Activated CD8-positive, alpha-beta T cell treated with anti-CD3 and anti-CD28 coated beads for 36 hours (primary cell): ENCODE results near the gene NUAK1. TPM values are rescaled to one million over a fixed set of nuclear protein-coding genes. Genes with fewer than 3 reads are reported as not detected.
A peak's percentile ranks its signal among the peaks of the same experiment; 100 is the strongest.

Experiments
- ATAC-seq: fragments of 200-7000 bp; cut with Tn5 transposase; one replicate; pipeline ENCODE4 v1.10.0; 2021; ENCODE audit warnings: mild to moderate bottlenecking, moderate library complexity
- CTCF ChIA-PET: fragments of 350-600 bp; sonication (Branson Sonifier 250); formaldehyde crosslinking; loops from one replicate; lab custom pipeline; 2021; ENCODE audit warnings: antibody characterized with exemption; lab: Charles Lee
- POLR2A ChIA-PET: fragments of 350-600 bp; sonication (Branson Sonifier 250); formaldehyde crosslinking; loops from one replicate; lab custom pipeline; 2021; ENCODE audit warnings: antibody characterized with exemption; lab: Charles Lee
- DNase-seq: peaks from one replicate; pipeline ENCODE4 v3.0.0-alpha.2; 2020
- H3K27ac Mint-ChIP-seq: one replicate; pipeline ENCODE4 v1.8.0; 2021; ENCODE audit warnings: mild to moderate bottlenecking, mixed read lengths
- H3K27me3 Mint-ChIP-seq: one replicate; pipeline ENCODE4 v1.8.0; 2021; ENCODE audit warnings: mixed read lengths
- H3K36me3 Mint-ChIP-seq: one replicate; pipeline ENCODE4 v1.8.0; 2021; ENCODE audit warnings: low read depth, mixed read lengths
- H3K4me1 Mint-ChIP-seq: one replicate; pipeline ENCODE4 v1.8.0; 2021; ENCODE audit warnings: low read depth, mixed read lengths
- H3K4me3 Mint-ChIP-seq: one replicate; pipeline ENCODE4 v1.8.0; 2021; ENCODE audit warnings: mild to moderate bottlenecking, moderate library complexity, mixed read lengths
- H3K9me3 Mint-ChIP-seq: one replicate; pipeline ENCODE4 v1.8.0; 2021; ENCODE audit warnings: mixed read lengths
- CTCF ChIP-seq: fragments of 200-600 bp; IDR thresholded peaks from one replicate; pipeline ENCODE4 v1.8.0; 2022; ENCODE audit warnings: antibody characterized with exemption, mild to moderate bottlenecking
- intact Hi-C: fragments of 100-400 bp; cut with micrococcal nuclease; formaldehyde crosslinking; loops from one replicate; pipeline ENCODE4 v1.10.0; 2022
- total RNA-seq, 2 experiments: library from RNA; stranded (reverse); gene quantifications; one replicate each; pipeline ENCODE4 v1.2.3, GENCODE V29; 2021

The NUAK1 gene
- total RNA-seq, 2 experiments from 2014 or later = not detected

GRCh38 chr12:106149096-106149784 is 10.5 kb upstream of the NUAK1 start:
- Mint-ChIP-seq H3K27me3 (peaks cover 23% of the 10 kb centered on the region), H3K4me3 (no peak overlapping the region), H3K4me1 (no peaks in the 10 kb centered on the region), H3K9me3 (no peaks in the 10 kb centered on the region), H3K27ac (no peak overlapping the region), H3K36me3 (no peaks in the 10 kb centered on the region)
- TF ChIP-seq CTCF = peak; percentile 28
- no peak for ATAC-seq
- peak; percentile 8 for DNase-seq
- POLR2A ChIA-PET = no interaction called here
- intact Hi-C loops = no loop called here
- CTCF ChIA-PET = interaction anchor here (0.7 to 5.0 kb wide), 9 partner anchors 8 to 729 kb away, joined by 3 to 40 read pairs (median 4); partner anchors contain the start of gene NUAK1

DNA sequence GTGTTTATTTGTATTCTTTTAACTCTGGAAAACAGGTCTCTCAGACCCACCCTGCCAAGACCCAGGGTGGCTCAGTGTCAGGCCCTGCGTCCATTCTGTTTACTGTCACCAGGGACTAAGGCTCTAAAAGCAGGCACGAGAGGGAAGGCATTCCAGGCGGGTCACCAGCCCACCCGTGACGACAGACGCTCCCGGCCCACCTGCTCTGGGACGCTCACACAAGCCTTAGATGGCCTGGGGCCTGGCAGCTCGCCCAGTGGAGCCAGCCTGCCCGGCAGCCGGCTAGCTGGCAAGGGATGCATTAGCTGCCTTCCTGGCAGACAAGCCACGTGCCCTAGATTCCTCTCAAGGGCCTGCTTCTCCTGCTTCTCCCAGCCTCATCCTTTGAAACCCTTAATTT is 9.2 kb upstream of the NUAK1 start:
- POLR2A ChIA-PET = no interaction called here
- DNase-seq = no peak
- no peak for TF ChIP-seq CTCF
- Mint-ChIP-seq H3K27me3 (peaks cover 23% of the 10 kb centered on the region), H3K4me3 (no peak overlapping the region), H3K4me1 (no peaks in the 10 kb centered on the region), H3K36me3 (no peaks in the 10 kb centered on the region), H3K9me3 (no peaks in the 10 kb centered on the region), H3K27ac (no peak overlapping the region)
- intact Hi-C loops = no loop called here
- CTCF ChIA-PET = interaction anchor here (0.7 to 5.0 kb wide), 4 partner anchors 11 to 729 kb away, joined by 3 to 40 read pairs (median 4); partner anchors contain the start of gene NUAK1
- no peak for ATAC-seq

- no peaks in the 10 kb centered on the region for H3K36me3 Mint-ChIP-seq
- no peaks in the 10 kb centered on the region for H3K9me3 Mint-ChIP-seq
- H3K4me3 Mint-ChIP-seq = no peak overlapping the region
- ATAC-seq (no peak), DNase-seq (no peak)
- POLR2A ChIA-PET = no interaction called here
- intact Hi-C loops = no loop called here
- H3K27ac Mint-ChIP-seq = no peak overlapping the region
- H3K4me1 Mint-ChIP-seq = no peaks in the 10 kb centered on the region
- no peak for TF ChIP-seq CTCF
- CTCF ChIA-PET = no interaction called here
- peaks cover 28% of the 10 kb centered on the region for H3K27me3 Mint-ChIP-seq
These were observed 8.2 kb upstream of the NUAK1 start for GRCh38 chr12:106146987-106147386.

DNA sequence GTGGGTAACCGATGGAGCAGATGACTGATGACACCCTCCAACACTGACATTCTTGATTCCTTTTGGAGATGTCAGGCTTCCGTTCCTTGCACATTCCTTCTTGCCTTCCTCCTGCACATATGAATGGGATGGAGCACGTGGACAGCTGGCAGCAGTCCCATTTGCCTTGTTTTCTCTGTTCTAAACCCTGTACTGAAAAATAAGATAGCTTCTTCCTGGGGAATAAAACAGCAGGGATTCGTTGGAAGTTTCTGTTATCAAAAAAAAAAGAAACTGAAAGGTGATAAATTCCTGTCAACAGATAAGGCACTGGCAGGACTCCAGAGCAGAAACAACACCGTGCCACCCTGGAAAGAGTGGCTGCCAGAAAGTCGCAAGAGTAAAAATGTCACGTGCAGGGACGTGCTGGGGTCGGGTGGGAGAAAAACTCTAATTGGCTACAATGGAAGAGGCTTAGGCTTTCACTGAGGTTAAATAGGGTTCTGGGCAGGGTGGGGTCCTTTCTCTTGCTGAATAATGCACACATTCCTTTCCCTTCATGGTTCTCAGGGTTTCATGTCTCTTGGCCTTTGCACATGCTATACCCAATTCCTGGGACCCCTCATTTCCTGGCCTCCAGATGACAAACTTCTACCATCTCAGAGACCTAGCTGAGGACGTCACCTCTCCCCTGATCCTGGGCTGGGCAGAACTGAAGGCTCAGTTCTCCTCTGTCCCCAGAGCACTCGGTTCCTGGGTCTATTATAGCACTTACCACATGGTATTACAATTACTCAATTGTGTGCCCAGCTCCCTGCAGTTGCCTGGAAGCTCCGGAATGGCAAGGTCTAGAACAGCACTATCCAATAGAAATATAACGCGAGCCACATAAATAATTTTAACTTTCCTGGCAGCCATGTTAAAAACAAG is 7.0 kb upstream of the NUAK1 start:
- DNase-seq = no peak
- H3K27ac Mint-ChIP-seq = no peak overlapping the region
- no peak for ATAC-seq
- no peaks in the 10 kb centered on the region for H3K36me3 Mint-ChIP-seq
- intact Hi-C loops = no loop called here
- H3K4me3 Mint-ChIP-seq = no peak overlapping the region
- no peaks in the 10 kb centered on the region for H3K9me3 Mint-ChIP-seq
- ChIA-PET CTCF (interaction anchor here (1.2 to 2.2 kb wide), 2 partner anchors 9 to 726 kb away, joined by 3 to 11 read pairs; no protein-coding TSS in a partner anchor), POLR2A (no interaction called here)
- no peak for TF ChIP-seq CTCF
- no peaks in the 10 kb centered on the region for H3K4me1 Mint-ChIP-seq
- peaks cover 38% of the 10 kb centered on the region for H3K27me3 Mint-ChIP-seq

- ChIA-PET CTCF (interaction anchor here (1.2 to 2.2 kb wide), 2 partner anchors 8 to 725 kb away, joined by 3 to 11 read pairs; no protein-coding TSS in a partner anchor), POLR2A (no interaction called here)
- ATAC-seq = no peak
- intact Hi-C loops = no loop called here
- Mint-ChIP-seq H3K4me1 (no peaks in the 10 kb centered on the region), H3K9me3 (no peaks in the 10 kb centered on the region), H3K27ac (no peak overlapping the region), H3K4me3 (no peak overlapping the region), H3K36me3 (no peaks in the 10 kb centered on the region), H3K27me3 (peaks cover 46% of the 10 kb centered on the region)
- TF ChIP-seq CTCF = no peak
- no peak for DNase-seq
These were observed 6.1 kb upstream of the NUAK1 start for GRCh38 chr12:106144847-106145246.
